NCI-H2029 (cell line): ENCODE data around the gene RASGRP2.
"Not testable (repeated sequence)": the region's sequence is repeated elsewhere in the genome, so short reads cannot be mapped to it uniquely, and the experiment has no call there.

ENCODE experiments used
- DNase-seq: peaks from one replicate; lab custom pipeline; 2025; lab: John Stamatoyannopoulos, UW

The RASGRP2 gene

GRCh38 chr11:64718084-64718779, 25.7 kb downstream of the RASGRP2 start:
- DNase-seq: no peak

GRCh38 chr11:64717268-64717578, 26.7 kb downstream of the RASGRP2 start:
- no peak for DNase-seq

- no peak for DNase-seq
Observed at GRCh38 chr11:64716473-64717267, 27.3 kb downstream of the RASGRP2 start.

DNA sequence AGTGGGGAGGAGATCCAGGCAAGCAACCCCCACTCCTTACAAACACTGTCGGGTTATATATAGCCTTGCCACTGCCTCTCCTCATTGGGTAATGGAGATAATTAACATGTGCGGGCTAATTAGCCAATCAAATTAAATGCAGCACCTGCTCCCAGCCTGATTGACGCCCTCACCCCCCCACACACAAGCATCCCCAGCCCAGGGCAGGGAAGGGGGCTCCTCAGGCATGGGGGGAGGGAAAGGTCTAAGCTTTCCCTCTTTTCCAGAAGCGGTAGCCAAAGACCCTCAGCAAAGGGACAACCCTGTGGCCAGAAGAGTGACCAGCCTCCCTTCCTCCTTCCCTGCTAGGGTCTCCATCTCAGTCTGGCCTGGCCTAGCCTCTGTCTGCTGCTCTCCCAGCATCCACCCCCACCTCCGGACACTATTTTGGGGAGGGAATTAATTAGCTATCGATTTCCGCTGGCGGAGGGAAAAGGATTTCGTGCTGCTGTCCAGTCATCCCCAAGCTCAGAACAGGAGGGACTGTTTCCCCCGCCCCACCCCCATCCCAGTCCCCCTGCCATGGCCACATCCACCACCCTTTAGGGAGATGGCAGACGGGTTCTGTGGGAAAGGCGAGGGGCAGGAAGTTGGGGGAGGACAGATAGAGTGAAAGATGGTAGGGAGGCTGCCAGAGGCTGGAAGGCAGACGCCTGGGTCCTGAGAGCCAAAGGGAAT, 28.0 kb downstream of the RASGRP2 start:
- no peak for DNase-seq

GRCh38 chr11:64715110-64715509, 28.8 kb downstream of the RASGRP2 start:
- no peak for DNase-seq

DNA sequence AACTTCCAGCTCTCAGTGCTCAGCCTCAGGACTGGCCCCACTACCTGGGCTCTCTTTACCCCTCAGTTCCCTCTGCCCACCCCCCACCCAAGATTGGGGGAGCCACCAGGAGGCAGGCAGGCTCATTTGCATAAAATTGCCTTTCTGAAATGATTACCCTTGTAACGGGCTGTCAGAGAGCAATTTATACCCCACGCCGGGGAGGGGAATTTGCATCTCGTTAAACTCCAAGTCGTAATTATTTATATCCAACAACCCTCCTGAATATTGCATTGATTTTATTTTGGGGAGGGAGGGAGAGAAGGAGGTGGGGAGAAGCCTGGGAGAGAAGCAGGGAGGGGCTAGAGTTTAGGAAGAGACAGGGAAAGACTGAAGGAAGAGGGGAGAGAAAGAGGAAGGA, 29.3 kb downstream of the RASGRP2 start:
- no peak for DNase-seq

DNA sequence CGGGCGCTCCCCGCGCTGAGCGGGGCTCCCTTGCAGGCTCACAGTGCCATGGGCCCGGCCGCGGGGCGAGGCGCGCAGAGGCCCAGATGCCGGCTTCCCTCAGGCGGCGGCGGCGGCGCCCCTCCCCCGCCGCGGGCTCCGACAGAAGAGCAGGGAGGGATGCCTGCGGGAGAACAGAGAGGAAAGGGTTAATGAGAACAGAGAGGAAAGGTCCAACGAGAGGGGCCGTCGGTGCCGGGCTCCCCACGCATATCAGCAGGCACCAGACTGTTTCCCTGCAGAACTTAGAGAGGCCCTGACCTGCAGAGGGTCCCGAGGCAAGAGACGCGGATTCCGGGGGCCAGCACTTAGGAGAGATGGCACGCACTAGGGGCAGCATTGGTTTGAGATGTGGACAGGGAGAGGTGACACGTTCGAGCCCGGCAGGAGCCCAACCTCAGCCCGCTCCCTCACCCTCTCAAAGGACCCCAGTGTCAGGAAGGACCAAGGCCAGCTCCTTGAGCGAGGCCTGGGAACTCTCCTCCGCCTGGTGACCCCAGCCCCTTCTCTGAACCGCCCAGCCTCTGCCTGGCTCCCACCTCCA, 30.1 kb downstream of the RASGRP2 start:
- no peak for DNase-seq

DNA sequence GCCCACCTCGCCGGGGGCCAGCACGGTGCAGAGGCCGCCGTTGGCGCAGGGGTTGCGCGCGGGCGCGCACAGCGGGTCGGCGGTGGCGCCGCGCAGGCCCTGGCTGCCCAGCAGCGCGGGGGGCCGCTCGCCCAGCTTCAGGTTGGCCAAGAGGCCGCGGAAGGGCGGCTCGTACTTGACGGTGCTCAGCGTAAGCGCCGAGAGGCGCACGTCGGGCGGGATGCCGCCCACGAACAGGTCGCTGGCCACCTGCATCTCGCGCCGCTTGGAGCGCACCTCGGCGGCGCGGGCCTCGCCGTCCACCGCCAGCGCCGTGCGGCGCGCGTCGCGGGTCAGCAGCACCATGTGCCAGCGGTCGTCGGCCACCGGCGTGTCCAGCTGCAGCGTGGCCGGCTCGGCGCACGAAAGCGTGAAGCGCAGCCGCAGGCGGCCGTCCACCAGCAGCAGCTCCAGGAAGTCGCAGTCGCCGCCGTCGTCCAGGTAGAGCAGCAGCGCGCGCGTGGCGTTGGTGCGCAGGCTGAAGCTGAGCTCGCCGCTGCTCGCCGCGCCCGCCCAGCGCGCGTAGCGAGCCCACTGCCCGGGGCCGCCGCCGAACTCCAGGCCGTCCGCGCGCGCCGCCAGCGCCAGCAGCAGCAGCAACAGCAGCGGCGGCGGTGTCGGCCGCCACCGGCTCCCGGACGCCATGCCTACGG, 30.8 kb downstream of the RASGRP2 start:
- no peak for DNase-seq

- no peak for DNase-seq
Observed at GRCh38 chr11:64712430-64713015, 31.4 kb downstream of the RASGRP2 start.

- no peak for DNase-seq
Observed at GRCh38 chr11:64711956-64712362, 32.0 kb downstream of the RASGRP2 start.

GRCh38 chr11:64711138-64711955, 32.6 kb downstream of the RASGRP2 start:
- no peak for DNase-seq

DNA sequence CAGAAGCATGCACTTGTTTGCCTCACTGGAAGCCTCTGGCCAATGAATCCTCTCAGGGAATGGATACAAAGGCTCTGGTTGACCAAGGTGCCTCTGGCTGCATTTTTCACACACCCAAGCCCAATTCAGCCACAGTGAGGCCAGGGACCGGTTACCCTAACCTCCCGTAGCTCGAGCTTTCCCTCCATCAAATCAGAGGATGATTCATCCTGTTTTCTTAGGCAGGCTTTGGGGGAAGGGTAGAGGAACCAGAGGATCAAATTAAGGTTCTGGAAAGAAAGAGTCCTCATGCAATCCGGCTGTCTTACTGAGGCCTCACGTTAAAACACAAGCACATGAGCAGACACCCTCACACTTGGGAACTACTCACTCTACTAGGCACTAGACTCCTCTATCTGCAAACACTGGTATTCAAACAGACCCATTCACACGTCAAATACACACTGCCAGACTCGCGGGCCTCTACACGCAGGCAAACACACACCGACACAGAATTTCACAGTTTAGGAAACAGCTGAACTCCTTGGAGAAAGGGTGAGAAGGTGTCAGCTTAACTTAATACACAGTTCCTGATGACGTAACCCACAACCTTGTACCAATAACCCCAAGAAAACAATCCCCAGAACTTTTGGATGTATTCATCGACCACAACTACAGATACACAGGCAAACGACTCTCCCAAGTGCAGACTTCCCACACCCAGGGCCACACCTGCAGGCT, 33.4 kb downstream of the RASGRP2 start:
- no peak for DNase-seq

- DNase-seq: no peak
Observed at GRCh38 chr11:64705501-64705900, 38.4 kb downstream of the RASGRP2 start.

- no peak for DNase-seq
Observed at GRCh38 chr11:64703048-64703447, 40.9 kb downstream of the RASGRP2 start.

- not testable (repeated sequence) for DNase-seq
Observed at GRCh38 chr11:64701956-64702355, 42.0 kb downstream of the RASGRP2 start.

DNA sequence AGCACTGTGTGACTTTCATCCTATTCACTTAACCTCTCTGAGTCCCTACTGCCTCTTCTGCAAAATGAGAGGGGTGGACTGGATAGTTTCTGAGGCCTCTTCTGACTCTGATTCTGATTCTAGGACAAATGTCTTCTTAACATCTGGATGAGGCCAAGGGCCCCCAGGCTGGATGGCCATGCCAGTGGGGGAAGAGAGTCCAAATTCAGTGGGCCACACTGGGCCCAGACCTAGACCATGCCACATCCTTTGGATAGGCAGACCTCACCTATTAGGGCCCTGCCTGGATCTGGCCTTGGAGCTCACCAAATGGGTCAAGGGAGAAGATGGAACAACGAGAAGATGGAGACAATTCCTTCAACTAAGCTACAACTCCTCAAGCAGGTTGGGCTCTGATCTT, 45.5 kb downstream of the RASGRP2 start:
- no peak for DNase-seq

DNA sequence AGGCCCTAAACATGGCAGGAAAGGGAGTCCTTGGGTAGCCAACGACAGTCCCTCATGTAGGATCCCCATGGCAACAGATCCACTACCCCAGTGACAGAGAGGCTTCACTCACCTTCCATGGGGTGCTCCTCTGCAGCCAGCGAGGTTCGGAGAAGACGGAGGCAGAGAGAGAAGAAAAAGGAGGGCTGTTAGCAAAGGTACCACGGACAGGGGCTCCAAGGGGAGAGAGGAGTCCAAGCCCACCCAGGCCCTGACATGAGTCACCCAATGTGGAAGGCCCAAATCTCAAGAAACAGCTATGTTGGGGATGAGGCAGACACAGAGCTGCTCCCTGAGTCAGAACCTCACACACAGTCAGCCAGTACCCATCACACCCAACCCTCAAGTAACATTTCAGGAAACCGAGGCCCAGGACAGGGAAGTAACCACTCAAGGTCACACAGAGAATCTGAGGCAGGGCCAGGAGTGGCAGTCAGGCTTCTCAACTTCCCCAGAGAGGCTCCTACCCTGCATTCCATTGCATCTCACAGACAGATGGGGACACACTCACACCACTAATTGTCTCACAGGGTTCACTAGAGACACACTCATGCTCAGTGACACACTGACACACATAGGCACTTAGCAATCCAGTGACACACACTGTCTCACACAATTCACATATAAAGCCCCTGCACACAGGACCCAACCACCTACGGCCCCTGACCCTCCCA, 46.1 kb downstream of the RASGRP2 start:
- no peak for DNase-seq

DNA sequence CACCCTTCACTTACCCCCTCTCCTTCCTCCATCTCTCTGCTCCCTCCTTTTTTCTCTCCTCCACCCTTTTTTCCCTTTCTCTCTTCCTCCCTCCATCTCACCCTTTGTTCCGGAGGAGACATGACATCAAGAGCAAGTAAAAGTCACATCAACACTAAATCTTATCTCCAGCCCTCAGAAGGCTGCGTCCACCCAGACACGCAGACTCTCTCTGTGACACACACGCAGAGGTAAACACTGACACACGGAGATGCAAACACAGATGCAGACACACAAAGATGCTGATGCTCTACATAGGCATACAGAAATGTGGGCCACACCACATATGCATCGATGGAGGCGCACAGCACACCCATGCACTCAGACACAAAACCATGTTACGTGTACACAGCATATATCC, 47.9 kb downstream of the RASGRP2 start:
- DNase-seq: no peak

DNA sequence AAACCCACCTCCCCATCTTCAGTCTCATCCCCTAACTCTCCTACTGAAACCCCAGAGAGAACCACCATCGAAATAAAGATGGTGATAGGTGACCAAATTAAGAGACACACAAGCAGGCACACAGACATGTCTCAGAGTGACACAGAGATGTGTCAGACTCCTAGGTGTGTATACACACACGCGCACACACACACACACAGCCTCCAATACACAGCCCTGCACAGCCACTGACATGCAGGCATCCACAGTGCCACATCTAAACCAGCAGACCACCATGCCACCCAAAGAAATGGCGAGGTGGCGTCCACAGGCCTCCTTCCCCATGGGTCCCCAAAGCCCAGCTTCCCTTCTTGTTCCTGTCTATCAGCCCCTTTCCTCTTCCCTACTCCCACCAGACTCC, 48.4 kb downstream of the RASGRP2 start:
- DNase-seq: no peak
